ENCODE results near the gene RNASE13.
A peak's percentile ranks its signal among the peaks of the same experiment; 100 is the strongest.

The RNASE13 gene

GRCh38 chr14:20998139-20998538, 36.5 kb downstream of the RNASE13 start (continued):
- no peak for TF ChIP-seq INSM2 (tag by site-specific recombination; IDR thresholded peaks at IDR 0.05)
- TF ChIP-seq ZNF10 (tag by site-specific recombination; IDR thresholded peaks at IDR 0.05): 0 out of 2 replicates have a peak, but pooled peaks have one; percentile 18
- TF ChIP-seq SCRT2 (tag by site-specific recombination; IDR thresholded peaks at IDR 0.05): peak; percentile 91

GRCh38 chr14:20997564-20997963, 37.0 kb downstream of the RNASE13 start:
- POLR2A ChIA-PET: interaction anchor here (1.0 kb wide), 1 partner anchor 27 kb away, joined by 3 read pairs; no protein-coding TSS in a partner anchor
- H3K27ac ChIP-seq (ENCODE audit: extremely low read depth, low read depth, low read length): no peak overlapping the region
- H3K9me3 ChIP-seq (ENCODE audit: control insufficient read depth, insufficient read depth, low read depth, low read length): no peaks in the 10 kb centered on the region
- no peaks in the 10 kb centered on the region for H3K4me1 ChIP-seq (ENCODE audit: control insufficient read depth, insufficient read depth, low read length)
- no peak overlapping the region for H3K4me3 ChIP-seq (ENCODE audit: low read depth, low read length)
- peaks cover 49 to 55% of the 10 kb centered on the region in 2 experiments for H3K36me3 ChIP-seq (ENCODE audit: control insufficient read depth in 2 of 2, insufficient read depth in 1 of 2, low read length in 2 of 2)
- TF ChIP-seq ZNF169 (tag by site-specific recombination; IDR thresholded peaks at IDR 0.05): no peak
- no peak for TF ChIP-seq ZNF776 (tag by site-specific recombination; IDR thresholded peaks at IDR 0.05; ENCODE audit: borderline replicate concordance)
- TF ChIP-seq INSM2 (tag by site-specific recombination; IDR thresholded peaks at IDR 0.05): no peak
- no peak for TF ChIP-seq ZNF404 (tag by site-specific recombination; IDR thresholded peaks at IDR 0.05)
- TF ChIP-seq ZNF114 (tag by site-specific recombination; IDR thresholded peaks at IDR 0.05): no peak
- TF ChIP-seq ZNF302 (tag by site-specific recombination; IDR thresholded peaks at IDR 0.05; ENCODE audit: low read depth): no peak
- no peak for TF ChIP-seq ZNF292 (tag by site-specific recombination; IDR thresholded peaks at IDR 0.05; ENCODE audit: borderline replicate concordance, low read depth)
- TF ChIP-seq ZBTB49 (tag by site-specific recombination; IDR thresholded peaks at IDR 0.05; ENCODE audit: low read depth): no peak
- TF ChIP-seq AEBP2 (tag by site-specific recombination; IDR thresholded peaks at IDR 0.05; ENCODE audit: borderline replicate concordance): no peak
- no peak for TF ChIP-seq MYNN (tag by site-specific recombination; IDR thresholded peaks at IDR 0.05; ENCODE audit: borderline replicate concordance)
- TF ChIP-seq ZNF121 (tag by site-specific recombination; IDR thresholded peaks at IDR 0.05): no peak
- no peak for TF ChIP-seq ZNF596 (tag by site-specific recombination; IDR thresholded peaks at IDR 0.05)
- TF ChIP-seq ZFP69B (tag by site-specific recombination; IDR thresholded peaks at IDR 0.05): no peak
- no peak for TF ChIP-seq ZNF394 (tag by site-specific recombination; IDR thresholded peaks at IDR 0.05; ENCODE audit: borderline replicate concordance)
- no peak for TF ChIP-seq SALL2 (tag by site-specific recombination; IDR thresholded peaks at IDR 0.05; ENCODE audit: borderline replicate concordance)
- no peak for TF ChIP-seq ZNF791 (tag by site-specific recombination; IDR thresholded peaks at IDR 0.05)
- TF ChIP-seq ZSCAN23 (tag by site-specific recombination; IDR thresholded peaks at IDR 0.05): no peak
- TF ChIP-seq ZNF274 (IDR thresholded peaks at IDR 0.05; ENCODE audit: low read length): no peak
- no peak for TF ChIP-seq ZNF274 (tag by site-specific recombination; IDR thresholded peaks at IDR 0.05; ENCODE audit: borderline replicate concordance)
- no peak for TF ChIP-seq ZNF792 (tag by site-specific recombination; IDR thresholded peaks at IDR 0.05)
- CTCF ChIA-PET: interaction anchor here (0.9 to 5.4 kb wide), 5 partner anchors 8 to 139 kb away, joined by 3 to 35 read pairs (median 5); no protein-coding TSS in a partner anchor

Measured in HEK293 (cell line).